HCT116 (cell line): ENCODE measurements around the gene RNPEPL1. TPM values are rescaled to one million over a fixed set of nuclear protein-coding genes. Genes with fewer than 3 reads are reported as not detected.

Experiments
- ATAC-seq: fragments of 200-7000 bp; cut with Tn5 transposase; 2 replicates; pipeline ENCODE4 v1.9.1; 2020; ENCODE audit warnings: mild to moderate bottlenecking, moderate library complexity
- BruUV-seq: library from RNA; stranded (reverse); fragments of 400-500 nt; replicated peaks from 2 replicates; lab custom pipeline; 2021; lab: Mats Ljungman, UMichigan
- CTCF ChIA-PET: fragments of 300-600 bp; sonication (Branson Sonifier 250); formaldehyde crosslinking; loops from one replicate; lab custom pipeline; 2021; ENCODE audit warnings: antibody characterized with exemption; lab: Charles Lee
- POLR2A ChIA-PET: fragments of 300-600, 350-600 bp; sonication (Branson Sonifier 250); formaldehyde crosslinking; loops from one replicate; lab custom pipeline; 2021; ENCODE audit warnings: antibody characterized with exemption; lab: Charles Lee
- RAD21 ChIA-PET, 2 experiments: fragments of 300-600 bp; sonication (Branson Sonifier 250); formaldehyde crosslinking; loops; one replicate each; lab custom pipeline; 2023; ENCODE audit warnings: low total read pairs in 2 of 2; ENCODE audit not compliant: uncharacterized antibody in 2 of 2, unreplicated experiment in 2 of 2, low non-redundant PET in 1 of 2; lab: Charles Lee
- DNase-seq: peaks from one replicate; pipeline ENCODE4 v3.0.0-alpha.2; 2010; ENCODE audit warnings: low read depth, low spot score
- H2AFZ ChIP-seq: fragments of 200-600 bp; shearing (Covaris generic), sonication (generic); 2 replicates; pipeline ENCODE4 v1.6.1; 2017; ENCODE audit warnings: low read depth, mixed run types, mixed read lengths, antibody characterized with exemption, low read length; ENCODE audit not compliant: poor library complexity, severe bottlenecking
- H3K27ac ChIP-seq: 2 replicates; pipeline ENCODE4 v1.5.1; 2012; ENCODE audit warnings: low read depth, low read length
- H3K27me3 ChIP-seq: fragments of 200-600 bp; sonication (generic); 2 replicates; pipeline ENCODE4 v1.6.1; 2016; ENCODE audit warnings: mixed run types, low read length, mixed read lengths; ENCODE audit not compliant: insufficient read depth
- H3K36me3 ChIP-seq, 2 experiments: fragments of 200-500 bp in 1 of 2; fragments of 200-600 bp in 1 of 2; sonication (Bioruptor generic) in 1 of 2; sonication (generic) in 1 of 2; 2 replicates each; pipeline versions ENCODE4 v1.5.1 to v1.6.1; 2014 to 2016; ENCODE audit warnings: low read length in 2 of 2, inconsistent platforms in 1 of 2, mixed read lengths in 1 of 2, mixed run types in 1 of 2; ENCODE audit not compliant: insufficient read depth in 2 of 2, control insufficient read depth in 1 of 2
- H3K4me1 ChIP-seq, 2 experiments: fragments of 200-600 bp in 1 of 2; sonication (generic) in 1 of 2; 2 replicates each; pipeline versions ENCODE4 v1.5.1 to v1.6.1; 2012 to 2017; ENCODE audit warnings: low read length in 2 of 2, inconsistent platforms in 1 of 2, mild to moderate bottlenecking in 1 of 2, mixed read lengths in 1 of 2, mixed run types in 1 of 2, moderate library complexity in 1 of 2; ENCODE audit not compliant: insufficient read depth in 2 of 2, control insufficient read depth in 1 of 2
- H3K4me2 ChIP-seq: fragments of 200-600 bp; sonication (generic); 2 replicates; pipeline ENCODE4 v1.6.1; 2017; ENCODE audit warnings: mixed run types, low read length, mixed read lengths
- H3K4me3 ChIP-seq, 2 experiments: fragments of 200-600 bp in 1 of 2; sonication (generic) in 1 of 2; replicated peaks in 1 of 2; 2 replicates each; pipeline ENCODE4 v1.5.1; 2011 to 2016; ENCODE audit warnings: low read length in 2 of 2, control low read depth in 1 of 2, low read depth in 1 of 2, mild to moderate bottlenecking in 1 of 2, mixed read lengths in 1 of 2, mixed run types in 1 of 2
- H3K79me2 ChIP-seq: fragments of 200-600 bp; sonication (generic); 2 replicates; pipeline ENCODE4 v1.6.1; 2017; ENCODE audit warnings: mild to moderate bottlenecking, mixed run types, low read length, moderate library complexity, mixed read lengths; ENCODE audit not compliant: insufficient read depth
- H3K9ac ChIP-seq: fragments of 200-600 bp; sonication (generic); 2 replicates; pipeline ENCODE4 v1.6.1; 2016; ENCODE audit warnings: low read length, mixed read lengths
- H3K9me2 ChIP-seq: fragments of 200-600 bp; sonication (generic), shearing (Covaris generic); 2 replicates; pipeline ENCODE4 v1.6.1; 2017; ENCODE audit warnings: mixed run types, mild to moderate bottlenecking, moderate library complexity; ENCODE audit not compliant: insufficient read depth
- H3K9me3 ChIP-seq, 2 experiments: fragments of 200-500 bp in 1 of 2; fragments of 200-600 bp in 1 of 2; sonication (Bioruptor generic) in 1 of 2; sonication (generic) in 1 of 2; 2 replicates each; pipeline ENCODE4 v1.6.1; 2014 to 2017; ENCODE audit warnings: low read length in 2 of 2, mixed read lengths in 2 of 2, inconsistent platforms in 1 of 2, low read depth in 1 of 2, mild to moderate bottlenecking in 1 of 2, mixed run types in 1 of 2, moderate library complexity in 1 of 2; ENCODE audit not compliant: control insufficient read depth in 1 of 2, insufficient read depth in 1 of 2
- H4K20me1 ChIP-seq: fragments of 200-600 bp; sonication (generic), shearing (Covaris generic); 2 replicates; pipeline ENCODE4 v1.6.1; 2017; ENCODE audit warnings: mixed run types, mild to moderate bottlenecking, moderate library complexity; ENCODE audit not compliant: insufficient read depth
- ATF3 ChIP-seq: IDR thresholded peaks from 2 replicates; pipeline ENCODE4 v1.6.1; 2012
- CBX3 ChIP-seq: IDR thresholded peaks from 2 replicates; pipeline ENCODE4 v1.6.1; 2012; ENCODE audit warnings: low read depth
- CEBPB ChIP-seq: IDR thresholded peaks from 2 replicates; pipeline ENCODE4 v1.6.1; 2012; ENCODE audit warnings: low read depth
- CTCF ChIP-seq, 3 experiments: fragments of 200-600 bp in 1 of 3; sonication (generic) in 1 of 3; IDR thresholded peaks in 2 of 3; conservative IDR thresholded peaks in 1 of 3; 2 replicates each; pipeline ENCODE4 v1.5.1; 2012 to 2017; ENCODE audit warnings: low read depth in 2 of 3, low read length in 2 of 3, antibody characterized with exemption in 1 of 3, borderline replicate concordance in 1 of 3, control low read depth in 1 of 3, mild to moderate bottlenecking in 1 of 3, mixed read lengths in 1 of 3, mixed run types in 1 of 3, moderate library complexity in 1 of 3; ENCODE audit not compliant: insufficient read depth in 1 of 3
- ELF1 ChIP-seq: IDR thresholded peaks from 2 replicates; pipeline ENCODE4 v1.6.1; 2012; ENCODE audit warnings: low read depth, borderline replicate concordance
- EZH2phosphoT487 ChIP-seq: fragments of 200-600 bp; IDR thresholded peaks from 2 replicates; pipeline ENCODE4 v1.6.1; 2018; ENCODE audit warnings: antibody characterized with exemption, borderline replicate concordance
- FOSL1 ChIP-seq: IDR thresholded peaks from 2 replicates; pipeline ENCODE4 v1.6.1; 2012; ENCODE audit warnings: low read depth
- MAX ChIP-seq: IDR thresholded peaks from 2 replicates; pipeline ENCODE4 v1.6.1; 2012
- SIN3A ChIP-seq: IDR thresholded peaks from 2 replicates; pipeline ENCODE4 v1.6.1; 2012; ENCODE audit warnings: low read depth
- SP1 ChIP-seq: IDR thresholded peaks from 2 replicates; pipeline ENCODE4 v1.6.1; 2012; ENCODE audit warnings: low read depth
- TCF7L2 ChIP-seq: IDR thresholded peaks from 2 replicates; pipeline ENCODE4 v1.7.0; 2011; ENCODE audit warnings: borderline replicate concordance, inconsistent platforms; ENCODE audit not compliant: insufficient read depth, insufficient read length; ENCODE audit errors: extremely low read depth
- YY1 ChIP-seq: IDR thresholded peaks from 2 replicates; pipeline ENCODE4 v1.6.1; 2011; ENCODE audit warnings: low read length, low read depth, moderate library complexity, mild to moderate bottlenecking; ENCODE audit not compliant: insufficient replicate concordance; ENCODE audit errors: extremely low read depth
- ZFX ChIP-seq: fragments of 450-650 bp; IDR thresholded peaks from 2 replicates; pipeline ENCODE4 v1.6.1; 2017
- ZNF274 ChIP-seq: fragments of 200-500 bp; sonication (Bioruptor generic); IDR thresholded peaks from 2 replicates; pipeline ENCODE4 v1.6.1; 2014; ENCODE audit warnings: mild to moderate bottlenecking, low read depth, low read length, inconsistent platforms
- intact Hi-C: fragments of 100-400 bp; cut with micrococcal nuclease; formaldehyde crosslinking; loops from 2 replicates; pipeline ENCODE4 v1.10.0; 2022
- total RNA-seq: library from RNA; stranded (reverse); gene quantifications from one replicate; pipeline ENCODE4 v1.2.1, GENCODE V29; 2021; ENCODE audit not compliant: unreplicated experiment
- TF ChIP-seq, protein P1 (sequence below): IDR thresholded peaks from 2 replicates; pipeline ENCODE4 v1.6.1; 2012; ENCODE audit warnings: low read depth

RNPEPL1 gene
- total RNA-seq, 1 experiment from 2014 or later: 49.7 TPM

DNA sequence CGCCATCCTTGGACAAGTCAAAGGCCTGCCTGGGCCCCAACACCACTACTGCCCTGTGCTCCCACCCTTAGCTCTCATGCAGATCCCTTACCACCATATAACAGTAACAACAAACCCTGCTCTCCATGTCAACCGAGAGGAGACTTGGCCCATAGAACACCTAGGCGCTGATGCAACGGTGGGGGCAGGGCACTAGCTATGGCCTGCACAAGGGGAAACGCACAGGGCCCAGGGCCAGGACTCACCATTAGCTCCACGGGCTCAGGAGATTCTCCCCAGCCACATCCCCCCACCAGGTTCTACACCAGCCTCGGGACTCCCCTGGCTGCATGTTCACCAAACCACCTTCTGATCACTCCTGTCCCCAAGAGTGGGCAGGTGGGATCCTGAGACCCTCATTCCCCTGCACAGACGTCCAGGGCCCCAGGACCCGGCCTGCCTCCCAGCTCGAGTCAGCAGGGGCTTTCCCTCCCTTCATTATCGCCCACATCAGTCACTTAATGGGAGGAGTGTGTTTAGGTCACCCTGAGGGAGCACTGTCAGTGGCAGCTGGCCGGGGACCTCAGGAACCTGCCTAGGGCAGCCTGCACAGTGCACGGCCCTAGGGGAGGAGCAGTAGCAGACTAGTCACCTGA lies 39.8 kb upstream of the RNPEPL1 start:
- ChIA-PET CTCF (no interaction called here), POLR2A (no interaction called here), RAD21 (no interaction called here)
- Histone ChIP-seq H3K4me2 (no peak overlapping the region), H3K27me3 (no peaks in the 10 kb centered on the region), H3K27ac (no peak overlapping the region), H3K9ac (no peak overlapping the region), H4K20me1 (no peaks in the 10 kb centered on the region), H3K9me2 (no peaks in the 10 kb centered on the region), H3K4me3 (no peak overlapping the region)
- BruUV-seq: no TSS peak
- DNase-seq: no peak
- TF ChIP-seq TCF7L2 (no peak), CTCF (IDR thresholded peaks at IDR 0.05 in 2 of 3, conservative IDR thresholded peaks at IDR 0.05 in 1 of 3; ENCODE audit: borderline replicate concordance in 1 of 3, insufficient read depth in 1 of 3, low read depth in 2 of 3, low read length in 2 of 3) (no peak), FOSL1 (no peak), MAX (no peak), CEBPB (no peak), EZH2phosphoT487 (no peak), ZFX (no peak), ATF3 (no peak), SIN3A (no peak), ELF1 (no peak), ZNF274 (no peak), YY1 (no peak), CBX3 (no peak), SP1 (no peak)
- TF ChIP-seq, protein P1, sequence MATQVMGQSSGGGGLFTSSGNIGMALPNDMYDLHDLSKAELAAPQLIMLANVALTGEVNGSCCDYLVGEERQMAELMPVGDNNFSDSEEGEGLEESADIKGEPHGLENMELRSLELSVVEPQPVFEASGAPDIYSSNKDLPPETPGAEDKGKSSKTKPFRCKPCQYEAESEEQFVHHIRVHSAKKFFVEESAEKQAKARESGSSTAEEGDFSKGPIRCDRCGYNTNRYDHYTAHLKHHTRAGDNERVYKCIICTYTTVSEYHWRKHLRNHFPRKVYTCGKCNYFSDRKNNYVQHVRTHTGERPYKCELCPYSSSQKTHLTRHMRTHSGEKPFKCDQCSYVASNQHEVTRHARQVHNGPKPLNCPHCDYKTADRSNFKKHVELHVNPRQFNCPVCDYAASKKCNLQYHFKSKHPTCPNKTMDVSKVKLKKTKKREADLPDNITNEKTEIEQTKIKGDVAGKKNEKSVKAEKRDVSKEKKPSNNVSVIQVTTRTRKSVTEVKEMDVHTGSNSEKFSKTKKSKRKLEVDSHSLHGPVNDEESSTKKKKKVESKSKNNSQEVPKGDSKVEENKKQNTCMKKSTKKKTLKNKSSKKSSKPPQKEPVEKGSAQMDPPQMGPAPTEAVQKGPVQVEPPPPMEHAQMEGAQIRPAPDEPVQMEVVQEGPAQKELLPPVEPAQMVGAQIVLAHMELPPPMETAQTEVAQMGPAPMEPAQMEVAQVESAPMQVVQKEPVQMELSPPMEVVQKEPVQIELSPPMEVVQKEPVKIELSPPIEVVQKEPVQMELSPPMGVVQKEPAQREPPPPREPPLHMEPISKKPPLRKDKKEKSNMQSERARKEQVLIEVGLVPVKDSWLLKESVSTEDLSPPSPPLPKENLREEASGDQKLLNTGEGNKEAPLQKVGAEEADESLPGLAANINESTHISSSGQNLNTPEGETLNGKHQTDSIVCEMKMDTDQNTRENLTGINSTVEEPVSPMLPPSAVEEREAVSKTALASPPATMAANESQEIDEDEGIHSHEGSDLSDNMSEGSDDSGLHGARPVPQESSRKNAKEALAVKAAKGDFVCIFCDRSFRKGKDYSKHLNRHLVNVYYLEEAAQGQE: no peak
- TF ChIP-seq, all 23 proteins: peak for 0
- peaks cover 31 to 41% of the 10 kb centered on the region in 2 experiments for H3K9me3 ChIP-seq
- no peak overlapping the region for H2AFZ ChIP-seq
- ATAC-seq: no peak
- peaks cover 0 to 41% of the 10 kb centered on the region in 2 experiments; a peak in 2 of 4 replicates for H3K36me3 ChIP-seq
- H3K4me1 ChIP-seq: no peaks in the 10 kb centered on the region
- peaks cover 5% of the 10 kb centered on the region; the same call in 1 of the 2 replicates for H3K79me2 ChIP-seq
- intact Hi-C loops: no loop called here
